CD4-positive, alpha-beta T cell treated with Interleukin-2 at 100 ng/mL for 4 hours (primary cell): ENCODE measurements around the gene ARHGAP6.
"Not testable (repeated sequence)": the region's sequence is repeated elsewhere in the genome, so short reads cannot be mapped to it uniquely, and the experiment has no call there.

ENCODE experiments used
- DNase-seq: peaks from one replicate; pipeline ENCODE4 v3.0.0-alpha.2; 2020; ENCODE audit warnings: low spot score

The ARHGAP6 gene

GRCh38 chrX:11355944-11356343, 309.8 kb downstream of the ARHGAP6 start:
- DNase-seq: not testable (repeated sequence)

GRCh38 chrX:11355259-11355909, 310.3 kb downstream of the ARHGAP6 start:
- no peak for DNase-seq

- no peak for DNase-seq
Observed at GRCh38 chrX:11352296-11352741, 313.4 kb downstream of the ARHGAP6 start.

GRCh38 chrX:11351375-11352295, 314.1 kb downstream of the ARHGAP6 start:
- DNase-seq: no peak

GRCh38 chrX:11349661-11350337, 315.9 kb downstream of the ARHGAP6 start:
- DNase-seq: no peak

- DNase-seq: no peak
Observed at GRCh38 chrX:11349020-11349419, 316.7 kb downstream of the ARHGAP6 start.

- no peak for DNase-seq
Observed at GRCh38 chrX:11347300-11347699, 318.4 kb downstream of the ARHGAP6 start.

GRCh38 chrX:11346121-11346682, 319.5 kb downstream of the ARHGAP6 start:
- DNase-seq: no peak

GRCh38 chrX:11342673-11343072, 323.0 kb downstream of the ARHGAP6 start:
- DNase-seq: no peak

GRCh38 chrX:11341274-11342201, 324.2 kb downstream of the ARHGAP6 start:
- no peak for DNase-seq

- no peak for DNase-seq
Observed at GRCh38 chrX:11337292-11338009, 328.3 kb downstream of the ARHGAP6 start.

GRCh38 chrX:11336201-11336600, 329.5 kb downstream of the ARHGAP6 start:
- DNase-seq: no peak

- no peak for DNase-seq
Observed at GRCh38 chrX:11334165-11334564, 331.6 kb downstream of the ARHGAP6 start.

- no peak for DNase-seq
Observed at GRCh38 chrX:11331788-11332187, 333.9 kb downstream of the ARHGAP6 start.

GRCh38 chrX:11329021-11329420, 336.7 kb downstream of the ARHGAP6 start:
- no peak for DNase-seq

- DNase-seq: no peak
Observed at GRCh38 chrX:11328134-11328533, 337.6 kb downstream of the ARHGAP6 start.

- no peak for DNase-seq
Observed at GRCh38 chrX:11321986-11322385, 343.7 kb downstream of the ARHGAP6 start.

GRCh38 chrX:11319806-11320520, 345.8 kb downstream of the ARHGAP6 start:
- DNase-seq: no peak

GRCh38 chrX:11311706-11312105, 354.0 kb downstream of the ARHGAP6 start:
- no peak for DNase-seq

GRCh38 chrX:11309220-11309619, 356.5 kb downstream of the ARHGAP6 start:
- no peak for DNase-seq
